Neuronal stem cell (in vitro differentiated cells): ENCODE data around the gene OVCA2.

Experiments used
- DNase-seq: peaks from one replicate; pipeline ENCODE4 v3.0.0-alpha.2; 2013; ENCODE audit warnings: low spot score
- H2AFZ ChIP-seq: one replicate; pipeline ENCODE4 v1.6.1; 2013; ENCODE audit warnings: mild to moderate bottlenecking, low read length, inconsistent platforms
- H2AK5ac ChIP-seq: 2 replicates; pipeline ENCODE4 v1.6.1; 2013; ENCODE audit warnings: low read depth, mild to moderate bottlenecking, inconsistent platforms, low read length, moderate library complexity, mixed read lengths
- H2BK120ac ChIP-seq: 2 replicates; pipeline ENCODE4 v1.6.1; 2013; ENCODE audit warnings: low read depth, mild to moderate bottlenecking, inconsistent platforms, low read length, moderate library complexity, mixed read lengths
- H2BK12ac ChIP-seq: one replicate; pipeline ENCODE4 v1.6.1; 2013; ENCODE audit warnings: low read length, inconsistent platforms
- H2BK15ac ChIP-seq: 2 replicates; pipeline ENCODE4 v1.6.1; 2013; ENCODE audit warnings: mild to moderate bottlenecking, low read length, inconsistent platforms, mixed read lengths
- H2BK5ac ChIP-seq: one replicate; pipeline ENCODE4 v1.6.1; 2013; ENCODE audit warnings: inconsistent platforms, mild to moderate bottlenecking, low read length, moderate library complexity
- H3K14ac ChIP-seq: one replicate; pipeline ENCODE4 v1.6.1; 2013; ENCODE audit warnings: low read length, inconsistent platforms
- H3K18ac ChIP-seq: 2 replicates; pipeline ENCODE4 v1.6.1; 2013; ENCODE audit warnings: low read length, inconsistent platforms
- H3K23ac ChIP-seq: 2 replicates; pipeline ENCODE4 v1.6.1; 2013; ENCODE audit warnings: low read depth, mild to moderate bottlenecking, mixed read lengths, low read length, inconsistent platforms; ENCODE audit not compliant: poor library complexity
- H3K27ac ChIP-seq: replicated peaks from 3 replicates; pipeline ENCODE4 v1.5.1; 2013; ENCODE audit warnings: low read length, inconsistent platforms
- H3K27me3 ChIP-seq, 3 experiments: 2 replicates each; pipeline ENCODE4 v1.6.1; 2013; ENCODE audit warnings: low read length in 3 of 3, mild to moderate bottlenecking in 2 of 3, inconsistent platforms in 1 of 3, low read depth in 1 of 3, mixed read lengths in 1 of 3, moderate library complexity in 1 of 3; ENCODE audit not compliant: control insufficient read depth in 3 of 3, insufficient read depth in 3 of 3
- H3K36me3 ChIP-seq, 2 donors: replicated peaks in 1 of 2; 2 replicates each; pipeline ENCODE4 v1.6.1; 2013; ENCODE audit warnings: low read length in 2 of 2; ENCODE audit not compliant: control insufficient read depth in 2 of 2, insufficient read depth in 2 of 2
- H3K4ac ChIP-seq: 2 replicates; pipeline ENCODE4 v1.6.1; 2013; ENCODE audit warnings: inconsistent platforms, mild to moderate bottlenecking, low read length, moderate library complexity
- H3K4me1 ChIP-seq, 2 donors: 1 replicate in 1 of 2; 2 replicates in 1 of 2; pipeline ENCODE4 v1.6.1; 2013; ENCODE audit warnings: low read length in 2 of 2, low read depth in 1 of 2; ENCODE audit not compliant: control insufficient read depth in 2 of 2, insufficient read depth in 1 of 2
- H3K4me2 ChIP-seq: one replicate; pipeline ENCODE4 v1.6.1; 2013; ENCODE audit warnings: mild to moderate bottlenecking, low read length, inconsistent platforms; ENCODE audit not compliant: insufficient read depth, poor library complexity, severe bottlenecking
- H3K4me3 ChIP-seq, 2 donors: 2 replicates each; pipeline ENCODE4 v1.5.1; 2013; ENCODE audit warnings: low read length in 2 of 2, mild to moderate bottlenecking in 2 of 2, inconsistent platforms in 1 of 2, moderate library complexity in 1 of 2
- H3K79me1 ChIP-seq: one replicate; pipeline ENCODE4 v1.6.1; 2013; ENCODE audit warnings: low read depth, mild to moderate bottlenecking, inconsistent platforms, low read length, moderate library complexity
- H3K9ac ChIP-seq: one replicate; pipeline ENCODE4 v1.6.1; 2013; ENCODE audit warnings: mild to moderate bottlenecking, low read depth, low read length, inconsistent platforms; ENCODE audit not compliant: poor library complexity
- H3K9me3 ChIP-seq, 2 donors: replicated peaks in 1 of 2; 2 replicates each; pipeline versions ENCODE3 to v1.6.1; 2013; ENCODE audit warnings: low read length in 2 of 2, mild to moderate bottlenecking in 2 of 2, inconsistent platforms in 1 of 2, low read depth in 1 of 2, mixed read lengths in 1 of 2, moderate library complexity in 1 of 2; ENCODE audit not compliant: control insufficient read depth in 2 of 2, insufficient read depth in 1 of 2
- H4K8ac ChIP-seq: one replicate; pipeline ENCODE4 v1.6.1; 2013; ENCODE audit warnings: low read depth, mild to moderate bottlenecking, inconsistent platforms, low read length, moderate library complexity
- H4K91ac ChIP-seq: one replicate; pipeline ENCODE4 v1.6.1; 2013; ENCODE audit warnings: low read length, low read depth, mild to moderate bottlenecking, inconsistent platforms; ENCODE audit not compliant: poor library complexity
- WGBS, 2 donors: extraction: QIAGEN DNeasy Blood & Tissue Kit; methylation state at CpG; one replicate each; pipeline ENCODE4 v1.1.7; 2013; ENCODE audit warnings: missing lambda C conversion rate in 2 of 2, mixed read lengths in 1 of 2; ENCODE audit not compliant: insufficient read length in 2 of 2, insufficient replicate concordance in 1 of 2; ENCODE audit errors: extremely low coverage in 2 of 2; 5-methylcytosine and 5-hydroxymethylcytosine counted together

The OVCA2 gene

DNA sequence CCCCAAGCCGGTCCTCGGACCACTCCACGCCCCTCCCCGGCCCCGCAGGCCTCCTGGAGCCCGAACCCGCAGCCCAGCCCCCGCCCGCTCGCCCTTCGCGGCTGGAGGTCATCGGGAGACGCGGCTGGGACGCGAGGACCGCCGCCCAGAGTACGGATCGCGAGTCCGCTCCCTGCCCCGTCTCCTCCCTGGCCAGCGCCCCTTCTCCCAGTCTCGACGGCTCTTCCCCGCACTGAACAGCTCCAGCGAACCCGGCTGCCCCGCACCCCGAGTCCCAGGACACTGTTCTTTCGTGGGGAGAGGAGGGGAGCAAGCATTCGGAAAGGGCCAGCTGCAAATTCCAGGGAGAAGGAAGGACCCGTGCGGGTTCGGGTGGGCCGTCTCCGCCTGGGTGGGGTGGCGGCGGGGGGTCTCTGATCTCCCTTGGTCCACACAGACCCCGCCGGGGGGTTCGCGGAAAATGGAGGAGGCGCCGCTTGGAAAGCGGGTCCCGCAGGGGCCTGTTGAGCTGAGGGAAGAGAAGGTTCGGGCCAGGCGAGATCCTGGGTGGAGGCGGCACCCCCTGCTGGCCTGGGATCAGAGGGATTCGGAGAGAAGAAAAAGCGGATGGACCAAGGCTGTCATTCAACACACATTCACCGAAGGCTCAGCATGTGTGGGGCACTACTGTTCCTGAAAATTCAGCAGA lies 16.1 kb upstream of the OVCA2 start:
- DNase-seq = peak; percentile 57

GRCh38 chr17:2027528-2028233 lies 14.1 kb upstream of the OVCA2 start:
- Histone ChIP-seq H3K4ac (no peak overlapping the region), H3K4me3 (no peak overlapping the region), H3K14ac (no peak overlapping the region), H3K4me2 (no peak overlapping the region), H3K36me3 (no peaks in the 10 kb centered on the region), H3K27ac (no peak overlapping the region), H2AFZ (no peak overlapping the region), H2BK15ac (peak overlapping the region; percentile 34), H3K27me3 (peaks cover 8 to 66% (median 49%) of the 10 kb centered on the region in 3 experiments), H2AK5ac (peak overlapping the region; percentile 26), H2BK12ac (no peak overlapping the region), H3K23ac (no peak overlapping the region), H2BK120ac (no peak overlapping the region), H4K8ac (no peak overlapping the region), H4K91ac (no peak overlapping the region), H2BK5ac (no peak overlapping the region), H3K18ac (peak overlapping the region; percentile 32), H3K79me1 (peaks cover 4% of the 10 kb centered on the region), H3K4me1 (peaks cover 11 to 12% of the 10 kb centered on the region in 2 donors), H3K9me3 (peaks cover 3 to 4% of the 10 kb centered on the region in 2 donors), H3K9ac (no peak overlapping the region)
- no peak for DNase-seq
- no CpG with 5 or more reads among the region's 11 CpGs for WGBS, 2 donors

More for the DNA sequence above, 16.1 kb upstream of the OVCA2 start:
- peak overlapping the region; percentile 91 for H2BK15ac ChIP-seq
- H2AK5ac ChIP-seq = peak overlapping the region; percentile 93
- no CpG with 5 or more reads among the region's 55 CpGs for WGBS, 2 donors
- H4K91ac ChIP-seq = no peak overlapping the region
- no peak overlapping the region for H3K14ac ChIP-seq
- peak overlapping the region; percentile 17 for H3K9ac ChIP-seq
- peak overlapping the region; percentile 92 for H2AFZ ChIP-seq
- H3K4me3 ChIP-seq = peak overlapping the region; percentile 38 to 81
- H2BK12ac ChIP-seq = peak overlapping the region; percentile 87
- no peak overlapping the region for H3K4ac ChIP-seq
- H3K27me3 ChIP-seq = peaks cover 8 to 77% (median 49%) of the 10 kb centered on the region in 3 experiments
- peak overlapping the region; percentile 84 for H2BK120ac ChIP-seq
- peaks cover 4% of the 10 kb centered on the region for H3K79me1 ChIP-seq
- H3K18ac ChIP-seq = peak overlapping the region; percentile 95
- H3K9me3 ChIP-seq = peaks cover 3 to 4% of the 10 kb centered on the region in 2 donors
- H3K36me3 ChIP-seq = no peaks in the 10 kb centered on the region
- H3K23ac ChIP-seq = peak overlapping the region; percentile 96
- H2BK5ac ChIP-seq = peak overlapping the region; percentile 95
- H4K8ac ChIP-seq = no peak overlapping the region
- H3K27ac ChIP-seq = no peak overlapping the region
- peaks cover 11 to 16% of the 10 kb centered on the region in 2 donors for H3K4me1 ChIP-seq
- peak overlapping the region; percentile 96 for H3K4me2 ChIP-seq

DNA sequence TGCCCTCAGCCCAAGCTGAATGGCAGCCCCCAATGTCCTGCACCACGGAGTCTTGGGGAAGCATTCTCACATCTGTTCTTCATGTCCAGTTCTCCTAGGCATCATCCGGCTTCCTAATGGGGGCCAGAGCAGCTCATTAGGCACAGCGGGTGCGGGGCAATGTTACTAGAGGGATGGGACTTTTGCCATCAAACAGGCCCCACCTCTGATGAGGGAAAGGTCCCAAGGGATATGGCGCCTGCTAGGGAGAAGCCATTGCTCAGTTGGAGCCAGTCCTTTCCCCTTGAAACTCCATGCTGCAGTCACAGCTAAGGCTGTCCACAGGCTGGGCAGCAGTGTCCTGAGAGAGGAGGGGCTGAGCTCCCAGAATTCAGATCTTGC lies 13.6 kb upstream of the OVCA2 start:
- Histone ChIP-seq H3K14ac (no peak overlapping the region), H3K18ac (peak overlapping the region; percentile 32), H3K4me1 (peaks cover 9 to 10% of the 10 kb centered on the region in 2 donors), H2BK12ac (no peak overlapping the region), H3K27me3 (peaks cover 8 to 60% (median 49%) of the 10 kb centered on the region in 3 experiments), H3K9ac (no peak overlapping the region), H3K4me3 (no peak overlapping the region), H2BK5ac (no peak overlapping the region), H3K4ac (no peak overlapping the region), H3K27ac (no peak overlapping the region), H3K23ac (no peak overlapping the region), H3K79me1 (peaks cover 4% of the 10 kb centered on the region), H2BK15ac (peak overlapping the region; percentile 34), H2AFZ (peak overlapping the region; percentile 80), H3K9me3 (peaks cover 3 to 4% of the 10 kb centered on the region in 2 donors), H3K36me3 (no peaks in the 10 kb centered on the region), H3K4me2 (no peak overlapping the region), H4K91ac (no peak overlapping the region), H2AK5ac (peak overlapping the region; percentile 26), H2BK120ac (no peak overlapping the region), H4K8ac (no peak overlapping the region)
- no CpG with 5 or more reads among the region's 5 CpGs for WGBS, 2 donors
- DNase-seq = no peak

GRCh38 chr17:2028737-2029136 lies 13.1 kb upstream of the OVCA2 start:
- Histone ChIP-seq H4K8ac (no peak overlapping the region), H3K4me3 (no peak overlapping the region), H2AK5ac (peak overlapping the region; percentile 76), H3K9me3 (peaks cover 3 to 4% of the 10 kb centered on the region in 2 donors), H3K23ac (no peak overlapping the region), H3K27ac (no peak overlapping the region), H2BK120ac (peak overlapping the region; percentile 55), H4K91ac (no peak overlapping the region), H2AFZ (peak overlapping the region; percentile 80), H3K14ac (no peak overlapping the region), H3K79me1 (peaks cover 6% of the 10 kb centered on the region), H2BK15ac (peak overlapping the region; percentile 95), H3K27me3 (peaks cover 8 to 56% (median 47%) of the 10 kb centered on the region in 3 experiments), H3K36me3 (no peaks in the 10 kb centered on the region), H3K18ac (peak overlapping the region; percentile 27), H3K4me1 (peaks cover 10 to 11% of the 10 kb centered on the region in 2 donors), H3K4ac (no peak overlapping the region), H2BK5ac (no peak overlapping the region), H3K9ac (peak overlapping the region; percentile 38), H3K4me2 (no peak overlapping the region), H2BK12ac (peak overlapping the region; percentile 34)
- no peak for DNase-seq
- WGBS, 2 donors = no CpG with 5 or more reads among the region's 6 CpGs
